ENCODE data around the gene ASCC3.

ASCC3 gene

GRCh38 chr6:100504786-100505737 lies 376.1 kb downstream of the ASCC3 start:
- no peak for DNase-seq (ENCODE audit: low read depth, low spot score)

- DNase-seq (ENCODE audit: low read depth, low spot score): no peak
Observed at GRCh38 chr6:100503043-100503705, 378.0 kb downstream of the ASCC3 start.

- DNase-seq (ENCODE audit: low read depth, low spot score): no peak
Observed at GRCh38 chr6:100493206-100493888, 387.8 kb downstream of the ASCC3 start.

GRCh38 chr6:100491952-100492670 lies 389.0 kb downstream of the ASCC3 start:
- no peak for DNase-seq (ENCODE audit: low read depth, low spot score)

GRCh38 chr6:100490065-100490464 lies 391.1 kb downstream of the ASCC3 start:
- no peak for DNase-seq (ENCODE audit: low read depth, low spot score)

GRCh38 chr6:100488244-100488643 lies 392.9 kb downstream of the ASCC3 start:
- no peak for DNase-seq (ENCODE audit: low read depth, low spot score)

- no peak for DNase-seq (ENCODE audit: low read depth, low spot score)
Observed at GRCh38 chr6:100487638-100488037, 393.5 kb downstream of the ASCC3 start.

GRCh38 chr6:100485268-100485667 lies 395.9 kb downstream of the ASCC3 start:
- DNase-seq (ENCODE audit: low read depth, low spot score): no peak

GRCh38 chr6:100484474-100484873 lies 396.7 kb downstream of the ASCC3 start:
- no peak for DNase-seq (ENCODE audit: low read depth, low spot score)

- DNase-seq (ENCODE audit: low read depth, low spot score): no peak
Observed at GRCh38 chr6:100482698-100483097, 398.4 kb downstream of the ASCC3 start.

GRCh38 chr6:100479179-100480035 lies 401.7 kb downstream of the ASCC3 start:
- DNase-seq (ENCODE audit: low read depth, low spot score): no peak

- DNase-seq (ENCODE audit: low read depth, low spot score): no peak
Observed at GRCh38 chr6:100475554-100476320, 405.4 kb downstream of the ASCC3 start.

- no peak for DNase-seq (ENCODE audit: low read depth, low spot score)
Observed at GRCh38 chr6:100473182-100473581, 407.9 kb downstream of the ASCC3 start.

- no peak for DNase-seq (ENCODE audit: low read depth, low spot score)
Observed at GRCh38 chr6:100472674-100473073, 408.5 kb downstream of the ASCC3 start.

GRCh38 chr6:100470422-100471120 lies 410.6 kb downstream of the ASCC3 start:
- DNase-seq (ENCODE audit: low read depth, low spot score): no peak

GRCh38 chr6:100469101-100469859 lies 411.8 kb downstream of the ASCC3 start:
- DNase-seq (ENCODE audit: low read depth, low spot score): no peak

GRCh38 chr6:100468016-100468622 lies 413.0 kb downstream of the ASCC3 start:
- DNase-seq (ENCODE audit: low read depth, low spot score): no peak
